T-helper 1 cell (primary cell): ENCODE measurements around the gene ZNF777.
"Not testable (repeated sequence)": the region's sequence is repeated elsewhere in the genome, so short reads cannot be mapped to it uniquely, and the experiment has no call there.

Experiments
- DNase-seq, 5 donors: peaks; one replicate each; pipeline ENCODE4 v3.0.0-alpha.2; 2012 to 2020

ZNF777 gene

DNA sequence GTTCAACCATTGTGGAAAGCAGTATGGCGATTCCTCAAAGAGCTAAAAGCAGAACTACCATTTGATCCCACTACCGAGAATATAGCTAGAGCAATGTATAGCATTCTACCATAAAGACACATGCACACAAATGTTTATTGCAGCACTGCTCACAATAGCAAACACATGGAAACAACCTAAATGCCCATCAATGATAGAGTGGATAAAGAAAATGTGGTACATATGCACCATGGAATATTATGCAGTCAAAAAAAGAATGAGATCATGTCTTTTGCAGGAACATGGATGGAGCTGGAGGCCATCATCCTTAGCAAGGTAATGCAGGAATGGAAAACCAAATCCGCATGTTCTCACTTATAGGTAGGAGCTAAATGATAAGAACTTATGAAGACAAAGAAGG, 47.8 kb downstream of the ZNF777 start:
- not testable (repeated sequence) for DNase-seq

GRCh38 chr7:149409895-149410294, 51.0 kb downstream of the ZNF777 start:
- no peak for DNase-seq

DNA sequence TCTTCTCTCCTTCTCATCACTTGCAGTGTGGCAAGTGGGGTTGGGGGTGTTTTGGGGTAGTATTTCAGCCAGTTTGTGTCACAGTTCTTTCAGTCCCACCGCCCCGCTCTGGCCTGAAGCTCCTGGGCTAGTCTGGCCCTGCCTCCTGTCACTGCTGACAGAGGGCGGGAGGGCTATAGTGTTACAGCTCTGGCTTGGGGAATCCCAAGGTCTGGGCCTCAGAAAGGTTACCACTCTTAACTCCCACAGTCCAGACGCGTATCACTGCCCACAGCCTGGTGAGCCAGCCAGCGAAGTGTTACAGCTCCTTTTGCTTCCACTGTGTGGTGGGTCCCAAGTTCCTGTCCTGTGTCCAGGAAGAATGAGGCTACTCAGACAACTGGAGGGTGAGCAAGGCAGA, 56.0 kb downstream of the ZNF777 start:
- DNase-seq: no peak

- no peak for DNase-seq
Observed at GRCh38 chr7:149404396-149404795, 56.5 kb downstream of the ZNF777 start.

- no peak for DNase-seq
Observed at GRCh38 chr7:149398195-149398820, 62.6 kb downstream of the ZNF777 start.

DNA sequence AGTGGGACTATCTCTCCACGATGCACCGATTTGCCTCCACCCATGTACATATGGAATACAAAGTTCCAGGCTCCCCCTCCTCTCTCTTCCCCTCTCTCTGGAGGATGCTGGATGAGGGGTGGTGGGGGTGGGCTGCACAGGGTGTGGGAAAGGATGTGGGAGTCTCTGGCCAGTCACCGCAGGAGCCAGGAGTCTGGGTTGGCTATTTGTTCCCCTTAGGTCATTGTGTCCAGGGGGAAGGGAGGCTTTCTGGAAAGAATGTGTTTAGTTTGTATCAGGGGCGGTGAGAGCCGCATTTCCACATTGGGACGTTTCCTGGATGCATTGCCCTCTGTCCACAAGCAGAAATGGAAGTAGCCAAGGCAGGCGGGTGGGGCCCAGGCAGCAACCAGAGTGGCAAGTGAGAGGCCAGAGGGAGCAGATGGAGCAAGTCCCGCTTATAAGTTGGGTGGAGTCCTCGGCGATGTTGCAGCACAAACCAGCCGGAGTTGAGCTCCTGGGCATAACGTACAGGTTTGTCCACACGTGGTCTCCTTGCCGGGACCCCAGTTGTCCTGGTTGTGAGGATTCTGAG, 63.3 kb downstream of the ZNF777 start:
- DNase-seq: no peak

DNA sequence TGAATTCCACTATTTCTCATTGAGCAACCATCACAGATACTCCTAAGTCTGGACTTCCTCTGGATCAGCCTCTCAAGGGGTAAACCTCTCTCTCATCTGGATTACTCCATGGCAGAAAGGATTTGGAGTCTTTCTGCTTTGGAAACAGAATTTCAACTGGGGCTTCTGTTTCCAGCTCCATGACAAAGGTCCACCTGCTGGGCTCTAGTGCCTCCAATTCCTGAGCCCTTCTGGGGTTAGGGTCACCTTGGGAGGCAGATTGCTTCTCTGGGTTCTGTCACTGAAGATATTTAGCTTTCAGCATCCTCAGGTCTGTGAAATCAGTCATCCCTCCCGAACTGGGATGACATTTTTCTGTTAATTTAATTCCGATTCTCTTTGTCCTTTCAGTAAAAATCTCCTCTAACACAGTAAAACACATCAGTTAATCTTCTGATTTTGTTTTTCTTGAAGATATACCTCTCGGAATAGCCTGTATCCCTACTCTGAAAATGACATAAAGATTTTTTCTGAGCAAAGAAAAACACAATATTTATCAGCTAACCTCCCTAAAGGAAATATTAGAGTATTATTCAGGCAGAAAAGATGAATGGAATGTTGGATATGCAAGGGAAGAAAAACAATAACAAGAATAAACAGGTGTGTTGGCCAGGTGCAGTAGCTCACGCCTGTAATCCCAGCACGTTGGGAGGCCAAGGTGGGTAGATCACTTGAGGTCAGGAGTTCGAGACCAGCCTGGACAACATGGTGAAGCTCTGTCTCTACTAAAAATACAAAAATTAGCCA, 72.1 kb downstream of the ZNF777 start:
- not testable (repeated sequence) for DNase-seq

- not testable (repeated sequence) for DNase-seq
Observed at GRCh38 chr7:149386514-149386913, 74.3 kb downstream of the ZNF777 start.

GRCh38 chr7:149385195-149385950, 75.5 kb downstream of the ZNF777 start:
- no peak for DNase-seq
